ENCODE data around the gene SCN1A.

GRCh38 chr2:166128156-166128505, 311 bp upstream of the SCN1A start:
- TF ChIP-seq CTCF (IDR thresholded peaks at IDR 0.05; ENCODE audit: control extremely low read depth in 1 of 3, insufficient read depth in 1 of 3, low read depth in 1 of 3, low read length in 3 of 3), result no peak
- no peak for TF ChIP-seq YY1 (IDR thresholded peaks at IDR 0.05; ENCODE audit: low read depth, low read length)
- no peak for TF ChIP-seq RNF2 (IDR thresholded peaks at IDR 0.05; ENCODE audit: borderline replicate concordance, low read depth, low read length, missing control alignments, poor library complexity, severe bottlenecking)
- no peak for TF ChIP-seq RFX5 (IDR thresholded peaks at IDR 0.05; ENCODE audit: borderline replicate concordance, low read depth, low read length)
- TF ChIP-seq EP300 (IDR thresholded peaks at IDR 0.05; ENCODE audit: borderline replicate concordance in 1 of 2, low read depth in 2 of 2, low read length in 2 of 2), result no peak
- TF ChIP-seq EZH2 (IDR thresholded peaks at IDR 0.05; ENCODE audit: low read depth, low read length, severe bottlenecking), result no peak
- TF ChIP-seq SIRT6 (IDR thresholded peaks at IDR 0.05; ENCODE audit: low read length), result no peak
- no peak for TF ChIP-seq POLR2A (IDR thresholded peaks at IDR 0.05; ENCODE audit: control extremely low read depth in 1 of 2, low read depth in 2 of 2, low read length in 2 of 2)
- no peak for TF ChIP-seq MAFK (IDR thresholded peaks at IDR 0.05; ENCODE audit: low read depth, low read length)
- no peak for TF ChIP-seq SIN3A (conservative IDR thresholded peaks at IDR 0.05 in 1 of 2, IDR thresholded peaks at IDR 0.05 in 1 of 2; ENCODE audit: low read depth in 1 of 2, low read length in 2 of 2)
- TF ChIP-seq MAX (IDR thresholded peaks at IDR 0.05), result no peak
